ENCODE measurements around the gene ITIH3. TPM values are rescaled to one million over a fixed set of nuclear protein-coding genes. Genes with fewer than 3 reads are reported as not detected.
A peak's percentile ranks its signal among the peaks of the same experiment; 100 is the strongest.

The ITIH3 gene
- total and polyA plus RNA-seq, 2 of the 4 experiments (the other 2 are of a cell fraction): 0.72 to 0.94 TPM

DNA sequence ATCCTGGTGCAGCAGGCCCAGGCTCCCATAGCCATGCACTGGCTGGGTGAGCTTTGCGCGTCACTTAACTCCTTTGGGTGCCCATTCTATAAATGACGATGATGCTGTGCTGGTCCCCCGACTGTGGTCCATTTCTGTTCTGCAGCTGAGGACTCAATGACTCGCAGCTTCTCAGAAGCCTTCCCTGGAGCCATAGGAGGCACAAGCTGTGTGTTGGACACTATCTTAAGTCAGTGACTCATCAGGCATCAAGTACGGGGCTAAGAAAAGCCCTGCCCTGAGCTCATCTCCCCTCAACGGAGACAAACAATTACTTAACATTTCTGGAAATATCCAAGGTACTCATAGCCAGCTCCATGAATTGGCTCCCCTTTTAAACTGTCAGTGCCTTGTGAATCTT lies 54.0 kb downstream of the ITIH3 start:
- H3K4me2 ChIP-seq (ENCODE audit: low read depth, low read length): no peak overlapping the region
- TF ChIP-seq RAD21 (IDR thresholded peaks at IDR 0.05; ENCODE audit: low read length) (peak; percentile 3; the same call in 1 of the 2 replicates), FOS (IDR thresholded peaks at IDR 0.05; ENCODE audit: low read depth, low read length) (peak; percentile 80), MAZ (IDR thresholded peaks at IDR 0.05; ENCODE audit: borderline replicate concordance, low read depth, low read length) (peak; percentile 17; the same call in 1 of the 2 replicates), POLR2A (IDR thresholded peaks at IDR 0.05; ENCODE audit: low read depth, low read length) (no peak)
- TF ChIP-seq, protein P1, sequence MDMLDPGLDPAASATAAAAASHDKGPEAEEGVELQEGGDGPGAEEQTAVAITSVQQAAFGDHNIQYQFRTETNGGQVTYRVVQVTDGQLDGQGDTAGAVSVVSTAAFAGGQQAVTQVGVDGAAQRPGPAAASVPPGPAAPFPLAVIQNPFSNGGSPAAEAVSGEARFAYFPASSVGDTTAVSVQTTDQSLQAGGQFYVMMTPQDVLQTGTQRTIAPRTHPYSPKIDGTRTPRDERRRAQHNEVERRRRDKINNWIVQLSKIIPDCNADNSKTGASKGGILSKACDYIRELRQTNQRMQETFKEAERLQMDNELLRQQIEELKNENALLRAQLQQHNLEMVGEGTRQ (IDR thresholded peaks at IDR 0.05; ENCODE audit: low read depth, low read length): no peak
- in situ Hi-C loops (cut with MboI; ENCODE audit: low sequenced_read_pairs) (no loop called here), intact Hi-C loops (cut with micrococcal nuclease) (no loop called here), dilution Hi-C loops (cut with HindIII; ENCODE audit: low sequenced_read_pairs, unreplicated experiment) (no loop called here)
- no peak overlapping the region for H2AK5ac ChIP-seq (ENCODE audit: low read depth, low read length)
- H3K27me3 ChIP-seq (ENCODE audit: control insufficient read depth, insufficient read depth, low read length): no peaks in the 10 kb centered on the region
- no peak overlapping the region for H3K4me3 ChIP-seq (ENCODE audit: insufficient read depth, low read depth, low read length)
- 83% methylated on average over 3 of the region's 7 CpGs; no CpG with 5 or more reads in 1 of the 2 experiments for WGBS, 2 experiments (ENCODE audit: extremely low coverage in 2 of 2, insufficient read length in 1 of 2)
- H3K27ac ChIP-seq (ENCODE audit: insufficient read depth, low read length): no peak overlapping the region
- peaks cover 5% of the 10 kb centered on the region; the same call in 1 of the 2 replicates for H4K20me1 ChIP-seq (ENCODE audit: insufficient read depth, low read length)
- ChIA-PET CTCF (interaction anchor here (0.6 to 1.2 kb wide), 2 partner anchors 13 to 138 kb away, joined by 3 read pairs; partner anchors contain the start of gene MUSTN1), POLR2A (ENCODE audit: unreplicated experiment) (no interaction called here)
- H3K4me1 ChIP-seq (ENCODE audit: control insufficient read depth, insufficient read depth, low read length): peaks cover 11% of the 10 kb centered on the region; the same call in 1 of the 2 replicates
- BruUV-seq (replicated peaks): no TSS peak
- no peaks in the 10 kb centered on the region; the same call in 1 of the 2 replicates for H3K9me1 ChIP-seq (ENCODE audit: insufficient read depth, low read length)
- H2BK5ac ChIP-seq (ENCODE audit: low read depth, low read length, poor library complexity, severe bottlenecking): no peak overlapping the region
- no peak overlapping the region for H4K5ac ChIP-seq (ENCODE audit: low read depth, low read length)
- peaks cover 18% of the 10 kb centered on the region for H3K36me3 ChIP-seq (ENCODE audit: control insufficient read depth, insufficient read depth, low read length)
- H3K4ac ChIP-seq (ENCODE audit: low read depth, low read length): no peak overlapping the region
- no peak overlapping the region for H4K8ac ChIP-seq (ENCODE audit: low read depth in 2 of 2, low read length in 2 of 2)
- no peak overlapping the region for H2BK120ac ChIP-seq (ENCODE audit: low read depth, low read length)
- no peak overlapping the region for H3K23ac ChIP-seq (ENCODE audit: low read depth, low read length)
- no peak overlapping the region for H3K9ac ChIP-seq (ENCODE audit: low read depth, low read length)
- ATAC-seq (ENCODE audit: low read depth) (peak; percentile 89), DNase-seq (peak; percentile 91)
- H2AK9ac ChIP-seq (replicated peaks; ENCODE audit: low read depth, low read length, poor library complexity): no peak overlapping the region
- H2AFZ ChIP-seq (replicated peaks; ENCODE audit: low read length, poor library complexity): no peak overlapping the region
- H2BK20ac ChIP-seq (ENCODE audit: low read depth, low read length): no peak overlapping the region
- H3K18ac ChIP-seq (ENCODE audit: low read depth, low read length): no peak overlapping the region
- H2BK15ac ChIP-seq (ENCODE audit: low read depth, low read length): no peak overlapping the region
- H3K56ac ChIP-seq (ENCODE audit: extremely low read depth, insufficient read depth, low read length): no peak overlapping the region
- no peak overlapping the region for H4K91ac ChIP-seq (ENCODE audit: insufficient read depth, low read depth, low read length)
- H3K79me1 ChIP-seq (ENCODE audit: low read depth in 1 of 2, low read length in 2 of 2): no peaks in the 10 kb centered on the region; a peak in 1 of 4 replicates
- no peak overlapping the region for H3K14ac ChIP-seq (replicated peaks; ENCODE audit: low read depth, low read length)
- H3K9me3 ChIP-seq (ENCODE audit: control insufficient read depth, insufficient read depth, low read length): no peaks in the 10 kb centered on the region

Measured in IMR-90 (cell line).